ENCODE measurements around the gene TAF7. TPM values are rescaled to one million over a fixed set of nuclear protein-coding genes. Genes with fewer than 3 reads are reported as not detected.
A peak's percentile ranks its signal among the peaks of the same experiment; 100 is the strongest.

Gene TAF7
- total and polyA plus RNA-seq, 9 of the 15 experiments (the other 6 are each of a cell fraction or from before 2014, with no cell fraction given), result 51.6 to 116 (median 73.3) TPM

DNA sequence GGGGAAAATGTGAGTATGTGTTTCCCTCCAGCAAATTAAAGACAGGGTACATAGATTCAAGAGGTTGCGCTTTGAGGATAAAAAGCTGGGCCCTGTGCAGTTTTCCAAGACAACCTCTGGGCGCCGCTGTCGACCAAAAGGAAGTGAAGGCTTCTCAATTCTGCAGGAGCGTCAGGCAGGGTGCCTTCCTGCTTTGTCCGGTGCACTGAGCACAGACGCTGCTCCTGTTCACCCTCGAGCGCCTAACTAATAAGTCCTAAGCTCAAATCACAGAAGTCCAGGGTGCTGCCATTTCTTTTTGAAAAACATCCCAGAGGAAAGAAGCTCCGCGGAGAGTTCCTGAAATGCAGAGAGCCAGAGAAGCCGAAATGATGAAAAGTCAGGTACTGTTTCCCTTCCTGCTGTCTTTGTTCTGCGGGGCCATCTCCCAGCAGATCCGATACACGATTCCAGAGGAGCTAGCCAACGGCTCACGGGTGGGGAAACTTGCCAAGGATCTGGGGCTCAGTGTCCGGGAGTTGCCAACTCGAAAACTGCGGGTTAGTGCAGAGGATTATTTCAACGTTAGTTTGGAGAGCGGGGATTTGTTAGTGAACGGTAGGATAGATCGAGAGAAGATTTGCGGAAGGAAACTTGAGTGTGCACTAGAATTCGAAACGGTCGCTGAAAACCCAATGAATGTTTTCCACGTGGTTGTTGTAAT is 29.5 kb upstream of the TAF7 start, which contains the start of gene PCDHGB1 (continued):
- TF ChIP-seq, protein P1, sequence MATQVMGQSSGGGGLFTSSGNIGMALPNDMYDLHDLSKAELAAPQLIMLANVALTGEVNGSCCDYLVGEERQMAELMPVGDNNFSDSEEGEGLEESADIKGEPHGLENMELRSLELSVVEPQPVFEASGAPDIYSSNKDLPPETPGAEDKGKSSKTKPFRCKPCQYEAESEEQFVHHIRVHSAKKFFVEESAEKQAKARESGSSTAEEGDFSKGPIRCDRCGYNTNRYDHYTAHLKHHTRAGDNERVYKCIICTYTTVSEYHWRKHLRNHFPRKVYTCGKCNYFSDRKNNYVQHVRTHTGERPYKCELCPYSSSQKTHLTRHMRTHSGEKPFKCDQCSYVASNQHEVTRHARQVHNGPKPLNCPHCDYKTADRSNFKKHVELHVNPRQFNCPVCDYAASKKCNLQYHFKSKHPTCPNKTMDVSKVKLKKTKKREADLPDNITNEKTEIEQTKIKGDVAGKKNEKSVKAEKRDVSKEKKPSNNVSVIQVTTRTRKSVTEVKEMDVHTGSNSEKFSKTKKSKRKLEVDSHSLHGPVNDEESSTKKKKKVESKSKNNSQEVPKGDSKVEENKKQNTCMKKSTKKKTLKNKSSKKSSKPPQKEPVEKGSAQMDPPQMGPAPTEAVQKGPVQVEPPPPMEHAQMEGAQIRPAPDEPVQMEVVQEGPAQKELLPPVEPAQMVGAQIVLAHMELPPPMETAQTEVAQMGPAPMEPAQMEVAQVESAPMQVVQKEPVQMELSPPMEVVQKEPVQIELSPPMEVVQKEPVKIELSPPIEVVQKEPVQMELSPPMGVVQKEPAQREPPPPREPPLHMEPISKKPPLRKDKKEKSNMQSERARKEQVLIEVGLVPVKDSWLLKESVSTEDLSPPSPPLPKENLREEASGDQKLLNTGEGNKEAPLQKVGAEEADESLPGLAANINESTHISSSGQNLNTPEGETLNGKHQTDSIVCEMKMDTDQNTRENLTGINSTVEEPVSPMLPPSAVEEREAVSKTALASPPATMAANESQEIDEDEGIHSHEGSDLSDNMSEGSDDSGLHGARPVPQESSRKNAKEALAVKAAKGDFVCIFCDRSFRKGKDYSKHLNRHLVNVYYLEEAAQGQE (IDR thresholded peaks at IDR 0.05; ENCODE audit: borderline replicate concordance), result peak; percentile 16; the same call in 1 of the 2 replicates
- TF ChIP-seq, protein P1 (CRISPR knock-in tag; IDR thresholded peaks at IDR 0.05; ENCODE audit: low read depth), result no peak
- TF ChIP-seq, protein P2, sequence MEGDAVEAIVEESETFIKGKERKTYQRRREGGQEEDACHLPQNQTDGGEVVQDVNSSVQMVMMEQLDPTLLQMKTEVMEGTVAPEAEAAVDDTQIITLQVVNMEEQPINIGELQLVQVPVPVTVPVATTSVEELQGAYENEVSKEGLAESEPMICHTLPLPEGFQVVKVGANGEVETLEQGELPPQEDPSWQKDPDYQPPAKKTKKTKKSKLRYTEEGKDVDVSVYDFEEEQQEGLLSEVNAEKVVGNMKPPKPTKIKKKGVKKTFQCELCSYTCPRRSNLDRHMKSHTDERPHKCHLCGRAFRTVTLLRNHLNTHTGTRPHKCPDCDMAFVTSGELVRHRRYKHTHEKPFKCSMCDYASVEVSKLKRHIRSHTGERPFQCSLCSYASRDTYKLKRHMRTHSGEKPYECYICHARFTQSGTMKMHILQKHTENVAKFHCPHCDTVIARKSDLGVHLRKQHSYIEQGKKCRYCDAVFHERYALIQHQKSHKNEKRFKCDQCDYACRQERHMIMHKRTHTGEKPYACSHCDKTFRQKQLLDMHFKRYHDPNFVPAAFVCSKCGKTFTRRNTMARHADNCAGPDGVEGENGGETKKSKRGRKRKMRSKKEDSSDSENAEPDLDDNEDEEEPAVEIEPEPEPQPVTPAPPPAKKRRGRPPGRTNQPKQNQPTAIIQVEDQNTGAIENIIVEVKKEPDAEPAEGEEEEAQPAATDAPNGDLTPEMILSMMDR (IDR thresholded peaks at IDR 0.05 in 2 of 3, conservative IDR thresholded peaks at IDR 0.05 in 1 of 3; ENCODE audit: insufficient read depth in 2 of 3, low read depth in 1 of 3, low read length in 3 of 3), result peak; percentile 73 to 84 (median 81)
- TF ChIP-seq, protein P3, sequence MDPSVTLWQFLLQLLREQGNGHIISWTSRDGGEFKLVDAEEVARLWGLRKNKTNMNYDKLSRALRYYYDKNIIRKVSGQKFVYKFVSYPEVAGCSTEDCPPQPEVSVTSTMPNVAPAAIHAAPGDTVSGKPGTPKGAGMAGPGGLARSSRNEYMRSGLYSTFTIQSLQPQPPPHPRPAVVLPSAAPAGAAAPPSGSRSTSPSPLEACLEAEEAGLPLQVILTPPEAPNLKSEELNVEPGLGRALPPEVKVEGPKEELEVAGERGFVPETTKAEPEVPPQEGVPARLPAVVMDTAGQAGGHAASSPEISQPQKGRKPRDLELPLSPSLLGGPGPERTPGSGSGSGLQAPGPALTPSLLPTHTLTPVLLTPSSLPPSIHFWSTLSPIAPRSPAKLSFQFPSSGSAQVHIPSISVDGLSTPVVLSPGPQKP (CRISPR knock-in tag; IDR thresholded peaks at IDR 0.05), result no peak
- TF ChIP-seq CTBP1 (IDR thresholded peaks at IDR 0.05; ENCODE audit: borderline replicate concordance), result 0 out of 2 replicates have a peak, but pooled peaks have one; percentile 12
- TF ChIP-seq RAD21 (CRISPR knock-in tag; conservative IDR thresholded peaks at IDR 0.05 in 1 of 2, IDR thresholded peaks at IDR 0.05 in 1 of 2), result peak; percentile 59 to 62
- TF ChIP-seq CEBPB (tag; IDR thresholded peaks at IDR 0.05), result no peak
- TF ChIP-seq CBX3 (IDR thresholded peaks at IDR 0.05; ENCODE audit: borderline replicate concordance in 1 of 2, low read length in 2 of 2), result 0 out of 3 replicates have a peak, but pooled peaks of 1 of the 2 experiments have one; percentile 17
- TF ChIP-seq MAZ (CRISPR knock-in tag; conservative IDR thresholded peaks at IDR 0.05 in 1 of 2, IDR thresholded peaks at IDR 0.05 in 1 of 2), result peak in 1 of 2 experiments; percentile 40; a peak in 1 of 4 replicates
- TF ChIP-seq, protein P4, sequence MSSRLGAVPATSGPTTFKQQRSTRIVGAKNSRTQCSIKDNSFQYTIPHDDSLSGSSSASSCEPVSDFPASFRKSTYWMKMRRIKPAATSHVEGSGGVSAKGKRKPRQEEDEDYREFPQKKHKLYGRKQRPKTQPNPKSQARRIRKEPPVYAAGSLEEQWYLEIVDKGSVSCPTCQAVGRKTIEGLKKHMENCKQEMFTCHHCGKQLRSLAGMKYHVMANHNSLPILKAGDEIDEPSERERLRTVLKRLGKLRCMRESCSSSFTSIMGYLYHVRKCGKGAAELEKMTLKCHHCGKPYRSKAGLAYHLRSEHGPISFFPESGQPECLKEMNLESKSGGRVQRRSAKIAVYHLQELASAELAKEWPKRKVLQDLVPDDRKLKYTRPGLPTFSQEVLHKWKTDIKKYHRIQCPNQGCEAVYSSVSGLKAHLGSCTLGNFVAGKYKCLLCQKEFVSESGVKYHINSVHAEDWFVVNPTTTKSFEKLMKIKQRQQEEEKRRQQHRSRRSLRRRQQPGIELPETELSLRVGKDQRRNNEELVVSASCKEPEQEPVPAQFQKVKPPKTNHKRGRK (tag; IDR thresholded peaks at IDR 0.05), result no peak
- TF ChIP-seq PHF21A (IDR thresholded peaks at IDR 0.05; ENCODE audit: borderline replicate concordance, low read depth), result no peak
